ENCODE measurements around the gene NCAPD3.

Gene NCAPD3

DNA sequence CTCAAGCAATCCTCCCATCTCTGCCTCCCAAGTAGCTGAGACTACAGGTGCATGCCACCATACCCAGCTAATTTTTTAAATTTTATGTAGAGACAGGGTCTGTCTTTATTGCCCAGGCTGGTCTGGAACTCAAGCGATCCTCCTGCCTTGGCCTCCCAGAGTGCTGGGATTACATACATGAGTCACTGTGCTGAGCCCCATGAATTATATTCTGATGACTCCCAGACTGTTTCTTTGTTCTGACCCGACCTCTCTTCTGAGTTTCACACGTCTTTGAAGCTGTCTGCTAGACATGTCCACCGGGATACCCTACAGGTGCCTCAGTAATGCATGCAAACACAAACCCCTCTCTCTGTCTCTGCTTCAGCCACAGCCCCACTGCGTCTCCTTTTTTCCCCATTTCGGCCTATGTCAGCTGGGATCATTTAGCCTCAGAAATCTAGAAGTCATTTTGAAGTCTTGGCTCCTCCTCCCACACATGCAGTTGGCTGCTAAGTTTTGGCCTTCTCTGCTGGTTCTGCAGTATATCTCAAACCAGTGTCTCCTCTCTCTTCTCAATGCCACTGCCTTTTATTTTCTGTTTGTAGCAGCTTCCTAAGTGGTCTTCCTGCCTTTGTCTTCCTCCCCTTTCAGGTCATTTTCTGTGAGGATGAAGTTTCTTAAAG lies 5.5 kb upstream of the NCAPD3 start:
- no peak for TF ChIP-seq RAD21 (IDR thresholded peaks at IDR 0.05; ENCODE audit: low read depth)
- TF ChIP-seq CREB1 (IDR thresholded peaks at IDR 0.05; ENCODE audit: low read depth), result no peak
- TF ChIP-seq CEBPB (IDR thresholded peaks at IDR 0.05), result no peak
- TF ChIP-seq NFIC (IDR thresholded peaks at IDR 0.05), result no peak
- TF ChIP-seq, protein P1, sequence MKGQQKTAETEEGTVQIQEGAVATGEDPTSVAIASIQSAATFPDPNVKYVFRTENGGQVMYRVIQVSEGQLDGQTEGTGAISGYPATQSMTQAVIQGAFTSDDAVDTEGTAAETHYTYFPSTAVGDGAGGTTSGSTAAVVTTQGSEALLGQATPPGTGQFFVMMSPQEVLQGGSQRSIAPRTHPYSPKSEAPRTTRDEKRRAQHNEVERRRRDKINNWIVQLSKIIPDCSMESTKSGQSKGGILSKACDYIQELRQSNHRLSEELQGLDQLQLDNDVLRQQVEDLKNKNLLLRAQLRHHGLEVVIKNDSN (IDR thresholded peaks at IDR 0.05), result no peak
- no peak for TF ChIP-seq ZBTB7A (IDR thresholded peaks at IDR 0.05; ENCODE audit: low read depth)
- TF ChIP-seq FOXM1 (IDR thresholded peaks at IDR 0.05; ENCODE audit: borderline replicate concordance, low read depth), result no peak
- TF ChIP-seq TCF12 (IDR thresholded peaks at IDR 0.05; ENCODE audit: low read depth), result no peak
- TF ChIP-seq MAX (IDR thresholded peaks at IDR 0.05), result no peak
- no peak for TF ChIP-seq EP300 (IDR thresholded peaks at IDR 0.05; ENCODE audit: borderline replicate concordance)
- TF ChIP-seq EGR1 (IDR thresholded peaks at IDR 0.05), result no peak
- TF ChIP-seq, protein P2, sequence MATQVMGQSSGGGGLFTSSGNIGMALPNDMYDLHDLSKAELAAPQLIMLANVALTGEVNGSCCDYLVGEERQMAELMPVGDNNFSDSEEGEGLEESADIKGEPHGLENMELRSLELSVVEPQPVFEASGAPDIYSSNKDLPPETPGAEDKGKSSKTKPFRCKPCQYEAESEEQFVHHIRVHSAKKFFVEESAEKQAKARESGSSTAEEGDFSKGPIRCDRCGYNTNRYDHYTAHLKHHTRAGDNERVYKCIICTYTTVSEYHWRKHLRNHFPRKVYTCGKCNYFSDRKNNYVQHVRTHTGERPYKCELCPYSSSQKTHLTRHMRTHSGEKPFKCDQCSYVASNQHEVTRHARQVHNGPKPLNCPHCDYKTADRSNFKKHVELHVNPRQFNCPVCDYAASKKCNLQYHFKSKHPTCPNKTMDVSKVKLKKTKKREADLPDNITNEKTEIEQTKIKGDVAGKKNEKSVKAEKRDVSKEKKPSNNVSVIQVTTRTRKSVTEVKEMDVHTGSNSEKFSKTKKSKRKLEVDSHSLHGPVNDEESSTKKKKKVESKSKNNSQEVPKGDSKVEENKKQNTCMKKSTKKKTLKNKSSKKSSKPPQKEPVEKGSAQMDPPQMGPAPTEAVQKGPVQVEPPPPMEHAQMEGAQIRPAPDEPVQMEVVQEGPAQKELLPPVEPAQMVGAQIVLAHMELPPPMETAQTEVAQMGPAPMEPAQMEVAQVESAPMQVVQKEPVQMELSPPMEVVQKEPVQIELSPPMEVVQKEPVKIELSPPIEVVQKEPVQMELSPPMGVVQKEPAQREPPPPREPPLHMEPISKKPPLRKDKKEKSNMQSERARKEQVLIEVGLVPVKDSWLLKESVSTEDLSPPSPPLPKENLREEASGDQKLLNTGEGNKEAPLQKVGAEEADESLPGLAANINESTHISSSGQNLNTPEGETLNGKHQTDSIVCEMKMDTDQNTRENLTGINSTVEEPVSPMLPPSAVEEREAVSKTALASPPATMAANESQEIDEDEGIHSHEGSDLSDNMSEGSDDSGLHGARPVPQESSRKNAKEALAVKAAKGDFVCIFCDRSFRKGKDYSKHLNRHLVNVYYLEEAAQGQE (IDR thresholded peaks at IDR 0.05; ENCODE audit: low read depth), result no peak
- no peak for TF ChIP-seq YY1 (IDR thresholded peaks at IDR 0.05; ENCODE audit: low read depth)

DNA sequence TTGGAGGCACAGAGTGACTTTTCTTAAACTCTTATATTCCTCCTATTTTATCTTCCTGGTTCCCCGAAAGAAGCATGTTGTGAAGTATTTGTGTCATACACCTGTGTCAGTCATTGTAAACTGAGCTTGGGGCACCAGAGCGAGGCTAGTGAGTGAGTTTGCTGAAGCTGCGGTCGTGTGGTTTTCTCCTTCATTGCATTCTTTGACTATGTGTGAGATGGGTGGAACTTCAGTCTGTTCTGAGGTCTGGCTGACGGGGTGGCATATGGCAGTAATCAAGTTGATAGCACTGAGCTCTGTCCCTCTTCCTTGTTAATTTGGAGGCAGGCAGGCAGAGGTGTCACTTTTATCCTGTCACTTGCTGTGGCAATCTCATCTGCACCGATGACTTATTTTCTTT lies 4.9 kb upstream of the NCAPD3 start:
- TF ChIP-seq TCF12 (IDR thresholded peaks at IDR 0.05; ENCODE audit: low read depth) (no peak), YY1 (IDR thresholded peaks at IDR 0.05; ENCODE audit: low read depth) (no peak), EGR1 (IDR thresholded peaks at IDR 0.05) (no peak)

GRCh38 chr11:134226806-134227325 lies 3.1 kb upstream of the NCAPD3 start:
- TF ChIP-seq FOXM1 (IDR thresholded peaks at IDR 0.05; ENCODE audit: borderline replicate concordance, low read depth), result no peak
- no peak for TF ChIP-seq RAD21 (IDR thresholded peaks at IDR 0.05; ENCODE audit: low read depth)
- TF ChIP-seq EGR1 (IDR thresholded peaks at IDR 0.05), result no peak
- TF ChIP-seq ZBTB7A (IDR thresholded peaks at IDR 0.05; ENCODE audit: low read depth), result no peak
- TF ChIP-seq TAF1 (IDR thresholded peaks at IDR 0.05; ENCODE audit: low read depth), result no peak
- no peak for TF ChIP-seq TEAD4 (IDR thresholded peaks at IDR 0.05)
- TF ChIP-seq, protein P1 (IDR thresholded peaks at IDR 0.05), result no peak
- no peak for TF ChIP-seq CEBPB (IDR thresholded peaks at IDR 0.05)
- no peak for TF ChIP-seq MAX (IDR thresholded peaks at IDR 0.05)

GRCh38 chr11:134224710-134225664 lies 1.2 kb upstream of the NCAPD3 start:
- TF ChIP-seq MAX (IDR thresholded peaks at IDR 0.05) (peak; percentile 54), TAF1 (IDR thresholded peaks at IDR 0.05; ENCODE audit: low read depth) (no peak), ZBTB7A (IDR thresholded peaks at IDR 0.05; ENCODE audit: low read depth) (peak; percentile 89)

GRCh38 chr11:134223121-134223520 lies 646 bp downstream of the NCAPD3 start:
- no peak for TF ChIP-seq FOXM1 (IDR thresholded peaks at IDR 0.05; ENCODE audit: borderline replicate concordance, low read depth)

GRCh38 chr11:134216816-134217215 lies 7.0 kb downstream of the NCAPD3 start:
- TF ChIP-seq EP300 (IDR thresholded peaks at IDR 0.05; ENCODE audit: borderline replicate concordance) (no peak), RAD21 (IDR thresholded peaks at IDR 0.05; ENCODE audit: low read depth) (no peak), EGR1 (IDR thresholded peaks at IDR 0.05) (no peak), ZBTB7A (IDR thresholded peaks at IDR 0.05; ENCODE audit: low read depth) (no peak), YY1 (IDR thresholded peaks at IDR 0.05; ENCODE audit: low read depth) (no peak), TCF12 (IDR thresholded peaks at IDR 0.05; ENCODE audit: low read depth) (no peak), TEAD4 (IDR thresholded peaks at IDR 0.05) (no peak), FOXM1 (IDR thresholded peaks at IDR 0.05; ENCODE audit: borderline replicate concordance, low read depth) (no peak), MAX (IDR thresholded peaks at IDR 0.05) (no peak)
- TF ChIP-seq, protein P2 (IDR thresholded peaks at IDR 0.05; ENCODE audit: low read depth), result no peak
- TF ChIP-seq, protein P1 (IDR thresholded peaks at IDR 0.05), result no peak

Measured in Ishikawa (cell line).